IPS-15b (cell line): ENCODE results near the gene CCDC69.
A peak's percentile ranks its signal among the peaks of the same experiment; 100 is the strongest.
"Not testable (repeated sequence)": the region's sequence is repeated elsewhere in the genome, so short reads cannot be mapped to it uniquely, and the experiment has no call there.

Source experiments
- H3K27me3 ChIP-seq: one replicate; pipeline ENCODE4 v1.6.1; 2013; ENCODE audit warnings: low read length; ENCODE audit not compliant: control insufficient read depth, insufficient read depth
- H3K36me3 ChIP-seq: one replicate; pipeline ENCODE4 v1.6.1; 2013; ENCODE audit warnings: low read length; ENCODE audit not compliant: control insufficient read depth, insufficient read depth
- H3K4me1 ChIP-seq: one replicate; pipeline ENCODE4 v1.6.1; 2013; ENCODE audit warnings: mild to moderate bottlenecking, low read length; ENCODE audit not compliant: control insufficient read depth, insufficient read depth
- H3K4me3 ChIP-seq: one replicate; pipeline ENCODE4 v1.5.1; 2013; ENCODE audit warnings: low read depth, low read length
- H3K9ac ChIP-seq: one replicate; pipeline ENCODE4 v1.6.1; 2013; ENCODE audit warnings: low read depth, mild to moderate bottlenecking, low read length
- H3K9me3 ChIP-seq: one replicate; pipeline ENCODE4 v1.6.1; 2013; ENCODE audit warnings: mild to moderate bottlenecking, low read length; ENCODE audit not compliant: control insufficient read depth, insufficient read depth

CCDC69 gene

GRCh38 chr5:151254990-151255389 is 31.1 kb upstream of the CCDC69 start:
- H3K27me3 ChIP-seq, H3K4me3 ChIP-seq, H3K36me3 ChIP-seq, H3K9ac ChIP-seq, H3K9me3 ChIP-seq: not testable (repeated sequence)
- H3K4me1 ChIP-seq, result peaks cover 14% of the 10 kb centered on the region

GRCh38 chr5:151254556-151254955 is 30.7 kb upstream of the CCDC69 start:
- Histone ChIP-seq H3K9ac (no peak overlapping the region), H3K27me3 (no peaks in the 10 kb centered on the region), H3K4me3 (no peak overlapping the region)

GRCh38 chr5:151253605-151253950 is 29.7 kb upstream of the CCDC69 start:
- Histone ChIP-seq H3K36me3 (no peaks in the 10 kb centered on the region), H3K27me3 (no peaks in the 10 kb centered on the region), H3K4me1 (peaks cover 14% of the 10 kb centered on the region), H3K9me3 (no peaks in the 10 kb centered on the region), H3K9ac (peak overlapping the region; percentile 84), H3K4me3 (peak overlapping the region; percentile 86)

More at GRCh38 chr5:151254556-151254955, 30.7 kb upstream of the CCDC69 start:
- Histone ChIP-seq H3K36me3 (no peaks in the 10 kb centered on the region), H3K4me1 (peaks cover 14% of the 10 kb centered on the region), H3K9me3 (no peaks in the 10 kb centered on the region)

- Histone ChIP-seq H3K9me3 (no peaks in the 10 kb centered on the region), H3K9ac (peak within 1 kb of the TSS; percentile 84), H3K36me3 (no peaks in the 10 kb centered on the region), H3K4me1 (peaks cover 14% of the 10 kb centered on the region), H3K4me3 (peak within 1 kb of the TSS; percentile 86), H3K27me3 (no peaks in the 10 kb centered on the region)
Observed at GRCh38 chr5:151252762-151253604, 29.1 kb upstream of the CCDC69 start, which contains the start of gene GM2A. GM2A (plus strand) TSS chr5:151253185; CDS start chr5:151253217, 32 bp downstream.

- Histone ChIP-seq H3K9me3 (no peaks in the 10 kb centered on the region), H3K36me3 (no peaks in the 10 kb centered on the region), H3K4me3 (no peak overlapping the region), H3K9ac (no peak overlapping the region), H3K4me1 (peaks cover 14% of the 10 kb centered on the region), H3K27me3 (no peaks in the 10 kb centered on the region)
Observed at GRCh38 chr5:151251621-151252020, 27.7 kb upstream of the CCDC69 start.

GRCh38 chr5:151251001-151251551 is 27.2 kb upstream of the CCDC69 start:
- H3K4me3 ChIP-seq, result no peak overlapping the region
- H3K36me3 ChIP-seq, result no peaks in the 10 kb centered on the region
- no peaks in the 10 kb centered on the region for H3K9me3 ChIP-seq
- no peaks in the 10 kb centered on the region for H3K27me3 ChIP-seq
- H3K4me1 ChIP-seq, result peaks cover 14% of the 10 kb centered on the region
- H3K9ac ChIP-seq, result no peak overlapping the region

- H3K9me3 ChIP-seq, result no peaks in the 10 kb centered on the region
- no peaks in the 10 kb centered on the region for H3K36me3 ChIP-seq
- no peak overlapping the region for H3K9ac ChIP-seq
- H3K27me3 ChIP-seq, result no peaks in the 10 kb centered on the region
- H3K4me1 ChIP-seq, result peaks cover 14% of the 10 kb centered on the region
- H3K4me3 ChIP-seq, result no peak overlapping the region
Observed at GRCh38 chr5:151250346-151251000, 26.6 kb upstream of the CCDC69 start.

GRCh38 chr5:151249281-151249680 is 25.4 kb upstream of the CCDC69 start:
- Histone ChIP-seq H3K9ac (no peak overlapping the region), H3K9me3 (no peaks in the 10 kb centered on the region), H3K4me1 (peaks cover 14% of the 10 kb centered on the region), H3K27me3 (no peaks in the 10 kb centered on the region), H3K36me3 (no peaks in the 10 kb centered on the region), H3K4me3 (no peak overlapping the region)

GRCh38 chr5:151248651-151249050 is 24.8 kb upstream of the CCDC69 start:
- Histone ChIP-seq H3K9ac (no peak overlapping the region), H3K4me3 (no peak overlapping the region), H3K4me1 (peaks cover 11% of the 10 kb centered on the region), H3K27me3 (no peaks in the 10 kb centered on the region), H3K36me3 (no peaks in the 10 kb centered on the region), H3K9me3 (no peaks in the 10 kb centered on the region)

- H3K4me3 ChIP-seq, result no peak overlapping the region
- peaks cover 14% of the 10 kb centered on the region for H3K4me1 ChIP-seq
- no peaks in the 10 kb centered on the region for H3K9me3 ChIP-seq
- H3K36me3 ChIP-seq, result no peaks in the 10 kb centered on the region
- H3K9ac ChIP-seq, result no peak overlapping the region
- H3K27me3 ChIP-seq, result no peaks in the 10 kb centered on the region
Observed at GRCh38 chr5:151245680-151246219, 21.9 kb upstream of the CCDC69 start.

- no peaks in the 10 kb centered on the region for H3K36me3 ChIP-seq
- no peak overlapping the region for H3K9ac ChIP-seq
- no peak overlapping the region for H3K4me3 ChIP-seq
- H3K9me3 ChIP-seq, result no peaks in the 10 kb centered on the region
- H3K4me1 ChIP-seq, result peaks cover 8% of the 10 kb centered on the region
- H3K27me3 ChIP-seq, result no peaks in the 10 kb centered on the region
Observed at GRCh38 chr5:151244206-151244605, 20.3 kb upstream of the CCDC69 start.
